ENCODE data around the gene AMBRA1. TPM values are rescaled to one million over a fixed set of nuclear protein-coding genes. Genes with fewer than 3 reads are reported as not detected.

Gene AMBRA1
- total RNA-seq, 1 experiment from 2014 or later: 15.8 TPM

- no peaks in the 10 kb centered on the region for H3K27me3 ChIP-seq (ENCODE audit: low read length)
- no peaks in the 10 kb centered on the region for H3K79me2 ChIP-seq (ENCODE audit: low read length)
- no peak overlapping the region for H3K4me3 ChIP-seq (ENCODE audit: low read length)
- H3K9ac ChIP-seq (ENCODE audit: low read length): no peak overlapping the region
- ChIA-PET POLR2A (ENCODE audit: unreplicated experiment) (no interaction called here), CTCF (interaction anchor here (0.6 to 0.7 kb wide), 2 partner anchors 43 to 110 kb away, joined by 3 read pairs; no protein-coding TSS in a partner anchor)
- no peaks in the 10 kb centered on the region for H3K4me1 ChIP-seq (ENCODE audit: insufficient read depth, low read length)
- DNase-seq (no peak), ATAC-seq (no peak)
- no peak overlapping the region for H3K27ac ChIP-seq (ENCODE audit: low read length)
- BruUV-seq (replicated peaks): no TSS peak
- H3K9me3 ChIP-seq (ENCODE audit: low read length): no peaks in the 10 kb centered on the region
- intact Hi-C loops (cut with micrococcal nuclease): no loop called here
- H3F3A ChIP-seq (ENCODE audit: low read length, unreplicated experiment): no peaks in the 10 kb centered on the region
- H4K20me1 ChIP-seq (ENCODE audit: low read length): no peaks in the 10 kb centered on the region
- no peak overlapping the region for H2AFZ ChIP-seq (ENCODE audit: low read length)
- H3K9me2 ChIP-seq (replicated peaks; ENCODE audit: low read length): no peaks in the 10 kb centered on the region
- H3K4me2 ChIP-seq (ENCODE audit: low read length): no peak overlapping the region
- TF ChIP-seq EZH2phosphoT487 (IDR thresholded peaks at IDR 0.05; ENCODE audit: borderline replicate concordance, low read length): no peak
- TF ChIP-seq EZH2 (IDR thresholded peaks at IDR 0.05; ENCODE audit: low read length, unreplicated experiment): no peak
- TF ChIP-seq, protein P1, sequence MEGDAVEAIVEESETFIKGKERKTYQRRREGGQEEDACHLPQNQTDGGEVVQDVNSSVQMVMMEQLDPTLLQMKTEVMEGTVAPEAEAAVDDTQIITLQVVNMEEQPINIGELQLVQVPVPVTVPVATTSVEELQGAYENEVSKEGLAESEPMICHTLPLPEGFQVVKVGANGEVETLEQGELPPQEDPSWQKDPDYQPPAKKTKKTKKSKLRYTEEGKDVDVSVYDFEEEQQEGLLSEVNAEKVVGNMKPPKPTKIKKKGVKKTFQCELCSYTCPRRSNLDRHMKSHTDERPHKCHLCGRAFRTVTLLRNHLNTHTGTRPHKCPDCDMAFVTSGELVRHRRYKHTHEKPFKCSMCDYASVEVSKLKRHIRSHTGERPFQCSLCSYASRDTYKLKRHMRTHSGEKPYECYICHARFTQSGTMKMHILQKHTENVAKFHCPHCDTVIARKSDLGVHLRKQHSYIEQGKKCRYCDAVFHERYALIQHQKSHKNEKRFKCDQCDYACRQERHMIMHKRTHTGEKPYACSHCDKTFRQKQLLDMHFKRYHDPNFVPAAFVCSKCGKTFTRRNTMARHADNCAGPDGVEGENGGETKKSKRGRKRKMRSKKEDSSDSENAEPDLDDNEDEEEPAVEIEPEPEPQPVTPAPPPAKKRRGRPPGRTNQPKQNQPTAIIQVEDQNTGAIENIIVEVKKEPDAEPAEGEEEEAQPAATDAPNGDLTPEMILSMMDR (conservative IDR thresholded peaks at IDR 0.05; ENCODE audit: low read depth, low read length): no peak
- H3K36me3 ChIP-seq (ENCODE audit: low read depth, low read length): no peaks in the 10 kb centered on the region; the same call in 1 of the 2 replicates
Observed at GRCh38 chr11:46445920-46446771, 147.7 kb downstream of the AMBRA1 start.

- DNase-seq: no peak
- Histone ChIP-seq H3K27ac (ENCODE audit: low read length) (no peak overlapping the region), H3K4me3 (ENCODE audit: low read length) (no peak overlapping the region), H2AFZ (ENCODE audit: low read length) (no peak overlapping the region), H3K9me3 (ENCODE audit: low read length) (no peaks in the 10 kb centered on the region), H3F3A (ENCODE audit: low read length, unreplicated experiment) (no peaks in the 10 kb centered on the region), H3K36me3 (ENCODE audit: low read depth, low read length) (no peaks in the 10 kb centered on the region; the same call in 1 of the 2 replicates), H3K9me2 (replicated peaks; ENCODE audit: low read length) (no peaks in the 10 kb centered on the region), H3K79me2 (ENCODE audit: low read length) (no peaks in the 10 kb centered on the region), H3K4me1 (ENCODE audit: insufficient read depth, low read length) (no peaks in the 10 kb centered on the region), H3K9ac (ENCODE audit: low read length) (no peak overlapping the region), H3K4me2 (ENCODE audit: low read length) (no peak overlapping the region), H3K27me3 (ENCODE audit: low read length) (no peaks in the 10 kb centered on the region), H4K20me1 (ENCODE audit: low read length) (no peaks in the 10 kb centered on the region)
- ATAC-seq: no peak
- ChIA-PET POLR2A (ENCODE audit: unreplicated experiment) (no interaction called here), CTCF (no interaction called here)
- BruUV-seq (replicated peaks): no TSS peak
- intact Hi-C loops (cut with micrococcal nuclease): no loop called here
- no peak for TF ChIP-seq EZH2phosphoT487 (IDR thresholded peaks at IDR 0.05; ENCODE audit: borderline replicate concordance, low read length)
- TF ChIP-seq, protein P1 (conservative IDR thresholded peaks at IDR 0.05; ENCODE audit: low read depth, low read length): no peak
- TF ChIP-seq EZH2 (IDR thresholded peaks at IDR 0.05; ENCODE audit: low read length, unreplicated experiment): no peak
Observed at GRCh38 chr11:46445192-46445919, 148.5 kb downstream of the AMBRA1 start.
